Measurements from ENCODE around the gene MAD2L2.

MAD2L2 gene

DNA sequence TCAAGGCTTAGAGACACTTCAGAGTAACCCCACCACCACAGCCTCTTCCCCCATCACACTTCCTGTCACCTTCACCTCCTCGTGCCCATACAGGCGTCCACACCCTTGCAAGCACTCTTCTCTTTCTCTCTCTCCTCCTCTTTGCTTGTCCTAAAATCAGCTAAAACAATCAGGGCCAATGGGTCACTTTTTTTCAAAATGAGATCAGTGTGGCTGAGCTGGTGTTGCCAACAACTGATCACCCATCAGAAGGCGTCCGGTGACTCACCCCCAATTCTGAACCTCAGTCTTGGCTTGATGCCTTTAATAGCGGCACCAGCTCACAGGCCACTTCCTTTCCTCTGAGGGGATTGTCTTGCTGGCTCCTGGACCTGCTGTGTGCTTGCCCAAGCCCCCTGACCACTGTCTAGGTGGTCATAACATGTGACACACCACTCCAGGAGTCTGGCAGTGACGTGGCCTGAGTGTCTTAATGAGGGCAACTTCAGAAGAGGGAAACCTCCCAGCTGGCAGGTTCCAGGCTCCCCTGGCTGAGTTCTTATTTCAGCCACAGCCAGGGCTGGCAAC lies 12.2 kb upstream of the MAD2L2 start:
- TF ChIP-seq, protein P1, sequence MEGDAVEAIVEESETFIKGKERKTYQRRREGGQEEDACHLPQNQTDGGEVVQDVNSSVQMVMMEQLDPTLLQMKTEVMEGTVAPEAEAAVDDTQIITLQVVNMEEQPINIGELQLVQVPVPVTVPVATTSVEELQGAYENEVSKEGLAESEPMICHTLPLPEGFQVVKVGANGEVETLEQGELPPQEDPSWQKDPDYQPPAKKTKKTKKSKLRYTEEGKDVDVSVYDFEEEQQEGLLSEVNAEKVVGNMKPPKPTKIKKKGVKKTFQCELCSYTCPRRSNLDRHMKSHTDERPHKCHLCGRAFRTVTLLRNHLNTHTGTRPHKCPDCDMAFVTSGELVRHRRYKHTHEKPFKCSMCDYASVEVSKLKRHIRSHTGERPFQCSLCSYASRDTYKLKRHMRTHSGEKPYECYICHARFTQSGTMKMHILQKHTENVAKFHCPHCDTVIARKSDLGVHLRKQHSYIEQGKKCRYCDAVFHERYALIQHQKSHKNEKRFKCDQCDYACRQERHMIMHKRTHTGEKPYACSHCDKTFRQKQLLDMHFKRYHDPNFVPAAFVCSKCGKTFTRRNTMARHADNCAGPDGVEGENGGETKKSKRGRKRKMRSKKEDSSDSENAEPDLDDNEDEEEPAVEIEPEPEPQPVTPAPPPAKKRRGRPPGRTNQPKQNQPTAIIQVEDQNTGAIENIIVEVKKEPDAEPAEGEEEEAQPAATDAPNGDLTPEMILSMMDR (IDR thresholded peaks at IDR 0.05; ENCODE audit: control insufficient read depth, insufficient read depth, low read depth, low read length, missing control alignments): no peak
- no peak overlapping the region for H3K4me3 ChIP-seq (ENCODE audit: control insufficient read depth, low read depth, low read length)
- peak; percentile 44 for DNase-seq (ENCODE audit: low read depth)

DNA sequence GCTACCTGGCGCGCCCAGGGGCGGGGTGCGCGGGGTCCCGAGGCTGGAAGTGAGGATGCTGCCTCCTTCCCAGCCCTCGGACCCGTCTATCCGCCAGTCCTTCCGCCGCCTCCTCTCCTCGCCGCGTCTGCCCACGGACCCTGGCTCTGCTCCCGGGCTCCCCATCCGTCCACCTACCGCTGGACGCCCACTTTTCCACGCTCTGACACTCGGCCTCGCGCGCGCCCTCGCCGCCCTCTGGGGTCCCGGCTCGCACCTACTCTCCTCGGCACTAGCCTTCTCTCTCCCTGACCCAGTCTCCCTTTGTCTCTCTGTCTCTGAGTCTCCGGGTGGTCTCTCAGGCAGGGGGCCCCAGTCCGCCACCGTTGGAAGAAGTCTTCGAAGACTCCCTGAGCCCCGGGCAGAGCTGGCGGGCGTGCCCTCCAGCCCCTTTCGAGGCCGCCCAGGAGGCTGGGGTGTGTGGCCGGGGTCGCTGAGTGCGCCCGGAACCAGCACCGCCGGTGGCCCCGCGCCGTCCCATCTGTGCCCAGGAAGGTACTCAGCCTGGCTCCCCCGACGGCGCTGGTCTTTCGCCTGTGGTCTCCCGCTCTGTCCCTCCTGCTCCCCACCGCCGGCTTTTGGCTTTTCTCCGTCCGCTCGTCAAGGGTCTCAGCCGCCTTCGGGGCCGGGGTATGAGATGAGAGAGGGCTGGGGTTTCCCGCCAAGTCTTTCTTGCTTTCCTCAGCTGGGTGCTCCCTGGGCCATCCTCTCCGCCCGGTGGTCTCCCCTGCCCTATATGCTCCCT lies 11.2 kb upstream of the MAD2L2 start:
- H3K4me3 ChIP-seq (ENCODE audit: control insufficient read depth, low read depth, low read length): no peak overlapping the region
- TF ChIP-seq, protein P1 (IDR thresholded peaks at IDR 0.05; ENCODE audit: control insufficient read depth, insufficient read depth, low read depth, low read length, missing control alignments): no peak
- no peak for DNase-seq (ENCODE audit: low read depth)

DNA sequence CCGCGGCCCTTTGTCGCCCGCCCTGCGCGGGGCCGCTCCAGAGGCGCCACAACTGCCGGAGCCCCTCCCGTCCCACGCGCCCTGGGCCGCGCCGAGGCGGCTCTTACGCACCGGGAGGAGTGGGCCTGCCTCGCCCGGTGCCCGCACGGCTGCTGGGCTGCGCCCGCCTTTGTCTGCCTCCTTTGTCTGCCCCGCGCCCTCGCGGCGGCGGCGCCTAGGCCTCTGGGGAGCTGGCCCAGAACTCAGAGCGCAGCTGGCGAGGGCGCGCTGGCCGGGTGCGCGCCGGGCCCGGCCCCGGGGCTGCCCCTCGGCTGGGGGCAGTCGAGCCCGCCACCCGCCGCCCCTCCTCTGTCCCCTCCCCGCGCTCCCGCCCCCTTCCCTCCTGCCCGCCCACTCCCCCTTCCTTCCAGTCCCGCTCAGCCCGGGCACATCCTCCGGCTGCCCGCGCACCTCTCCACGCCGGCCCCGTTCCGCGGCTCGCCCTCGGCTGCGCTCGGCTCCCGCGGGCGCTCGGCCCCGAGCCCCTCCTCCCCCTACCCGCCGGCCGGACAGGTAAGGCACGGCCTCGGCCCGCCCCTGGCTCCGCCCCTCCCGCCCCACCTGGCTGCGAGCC lies 10.5 kb upstream of the MAD2L2 start, which contains the start of gene DRAXIN:
DRAXIN (plus strand) TSS at position 409 of the 613 bp plus-strand sequence. CDS start 14,549 bp downstream, outside the sequence.
- no peak within 1 kb of the TSS; the same call in 1 of the 2 replicates for H3K4me3 ChIP-seq (ENCODE audit: control insufficient read depth, low read depth, low read length)
- TF ChIP-seq, protein P1 (IDR thresholded peaks at IDR 0.05; ENCODE audit: control insufficient read depth, insufficient read depth, low read depth, low read length, missing control alignments): no peak
- DNase-seq (ENCODE audit: low read depth): no peak

DNA sequence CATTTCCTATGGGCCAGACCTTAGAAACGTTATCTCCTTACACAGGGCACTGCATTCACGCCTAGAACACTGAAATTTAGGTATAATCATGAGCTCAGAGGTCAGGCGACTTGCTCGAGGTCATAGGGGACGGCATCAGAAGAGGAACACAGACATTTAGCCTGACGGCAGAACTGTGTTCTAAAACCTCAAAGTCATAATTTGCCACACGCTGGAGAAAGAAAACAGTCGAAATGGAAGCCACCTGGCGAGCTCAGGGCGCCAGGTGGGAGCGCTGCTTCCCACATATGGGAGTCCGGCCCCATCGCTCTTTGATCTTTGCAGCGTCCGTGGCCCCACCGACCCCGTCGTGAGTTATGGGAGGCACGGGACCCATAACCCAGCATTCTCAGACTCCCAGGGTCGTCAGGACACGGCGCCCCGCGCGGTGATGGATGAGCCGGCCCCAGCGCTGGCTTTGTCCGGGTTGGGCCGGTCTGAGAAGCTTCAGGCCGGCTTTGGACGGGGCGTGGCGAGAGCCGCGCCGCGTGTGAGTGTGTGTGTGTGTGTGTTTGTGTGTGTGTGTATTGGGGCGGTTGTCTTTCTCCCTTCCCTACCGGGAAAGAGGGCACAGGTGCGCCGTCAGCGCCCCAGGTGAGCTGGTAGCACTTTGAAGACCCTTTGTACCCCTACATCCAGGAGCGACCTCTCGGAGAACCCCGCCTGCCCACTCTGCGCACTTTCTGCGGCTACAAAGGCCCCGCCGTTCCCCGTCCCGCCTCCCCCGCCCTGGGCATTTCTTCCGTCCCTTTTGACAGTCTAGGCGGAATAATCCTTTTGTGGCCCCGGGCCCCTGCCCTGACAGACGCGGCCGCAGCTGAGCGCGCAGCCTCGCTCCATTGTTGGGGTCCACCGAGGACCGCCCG lies 9.7 kb upstream of the MAD2L2 start:
- DNase-seq (ENCODE audit: low read depth): no peak
- no peak overlapping the region; the same call in 1 of the 2 replicates for H3K4me3 ChIP-seq (ENCODE audit: control insufficient read depth, low read depth, low read length)
- TF ChIP-seq, protein P1 (IDR thresholded peaks at IDR 0.05; ENCODE audit: control insufficient read depth, insufficient read depth, low read depth, low read length, missing control alignments): no peak

DNA sequence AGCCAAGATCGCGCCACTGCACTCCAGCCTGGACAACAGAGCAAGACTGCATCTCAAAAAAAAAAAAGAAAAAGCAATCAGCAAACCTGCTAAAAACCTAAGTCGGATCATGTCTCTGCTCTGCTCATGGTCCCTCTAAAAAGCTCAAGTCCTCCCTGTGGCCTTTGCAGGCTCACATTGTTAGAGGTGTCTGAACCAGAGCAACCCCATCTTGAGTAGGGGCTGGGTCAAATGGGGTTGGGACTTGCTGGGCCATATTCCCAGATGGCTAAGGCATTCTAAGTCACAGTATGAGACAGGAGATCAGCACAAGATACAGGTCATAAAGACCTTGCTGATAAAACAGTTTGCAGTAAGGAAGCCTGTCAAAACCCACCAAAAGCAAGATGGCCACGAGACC lies 7.6 kb upstream of the MAD2L2 start:
- TF ChIP-seq, protein P1 (IDR thresholded peaks at IDR 0.05; ENCODE audit: control insufficient read depth, insufficient read depth, low read depth, low read length, missing control alignments): no peak
- DNase-seq (ENCODE audit: low read depth): no peak
- no peak overlapping the region for H3K4me3 ChIP-seq (ENCODE audit: control insufficient read depth, low read depth, low read length)

DNA sequence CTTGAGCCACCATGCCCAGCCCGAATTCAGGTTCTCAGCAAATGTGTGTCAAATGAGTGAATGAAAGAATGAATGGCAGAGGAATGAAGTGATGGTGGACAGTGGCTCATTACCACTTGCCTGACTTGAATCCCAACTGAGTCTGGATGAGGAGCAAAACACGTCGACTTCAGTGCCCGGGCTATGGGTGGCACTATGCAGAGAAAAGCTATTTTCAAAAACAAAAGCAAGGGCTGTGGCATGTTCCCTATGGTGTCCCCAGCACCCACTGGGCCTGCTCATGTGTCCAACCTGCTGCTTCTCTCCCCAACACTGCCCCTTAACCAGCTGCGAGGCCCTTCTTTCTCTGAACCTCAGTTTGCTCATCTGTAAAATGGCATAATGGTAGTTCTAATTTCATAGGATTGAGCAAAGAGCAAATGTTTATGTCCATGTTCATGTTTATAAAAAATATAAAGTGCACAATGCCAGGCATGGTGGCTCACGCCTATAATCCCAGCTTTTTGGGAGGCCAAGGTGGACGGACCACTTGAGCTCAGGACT lies 4.3 kb upstream of the MAD2L2 start:
- DNase-seq (ENCODE audit: low read depth): no peak

More for the DNA sequence above, 4.3 kb upstream of the MAD2L2 start:
- H3K4me3 ChIP-seq (ENCODE audit: control insufficient read depth, low read depth, low read length): no peak overlapping the region
- TF ChIP-seq, protein P1 (IDR thresholded peaks at IDR 0.05; ENCODE audit: control insufficient read depth, insufficient read depth, low read depth, low read length, missing control alignments): no peak
